Ishikawa (cell line): ENCODE results near the gene PLEKHA6.

Experiments
- CEBPB ChIP-seq: IDR thresholded peaks from 2 replicates; pipeline ENCODE4 v1.6.1; 2012
- CREB1 ChIP-seq: IDR thresholded peaks from 2 replicates; pipeline ENCODE4 v1.6.1; 2012; ENCODE audit warnings: low read depth
- EGR1 ChIP-seq: IDR thresholded peaks from 2 replicates; pipeline ENCODE4 v1.6.1; 2012
- EP300 ChIP-seq: IDR thresholded peaks from 2 replicates; pipeline ENCODE4 v1.6.1; 2012; ENCODE audit warnings: borderline replicate concordance
- FOXM1 ChIP-seq: IDR thresholded peaks from 2 replicates; pipeline ENCODE4 v1.6.1; 2012; ENCODE audit warnings: low read depth, borderline replicate concordance
- NFIC ChIP-seq: IDR thresholded peaks from 2 replicates; pipeline ENCODE4 v1.6.1; 2012
- RAD21 ChIP-seq: IDR thresholded peaks from 2 replicates; pipeline ENCODE4 v1.6.1; 2012; ENCODE audit warnings: low read depth
- TAF1 ChIP-seq: IDR thresholded peaks from 2 replicates; pipeline ENCODE4 v1.6.1; 2012; ENCODE audit warnings: low read depth, mild to moderate bottlenecking
- TCF12 ChIP-seq: IDR thresholded peaks from 2 replicates; pipeline ENCODE4 v1.6.1; 2012; ENCODE audit warnings: low read depth
- TEAD4 ChIP-seq: IDR thresholded peaks from 2 replicates; pipeline ENCODE4 v1.6.1; 2012
- YY1 ChIP-seq: IDR thresholded peaks from 2 replicates; pipeline ENCODE4 v1.6.1; 2012; ENCODE audit warnings: low read depth
- ZBTB7A ChIP-seq: IDR thresholded peaks from 2 replicates; pipeline ENCODE4 v1.6.1; 2012; ENCODE audit warnings: low read depth
- TF ChIP-seq, protein P1 (sequence below): IDR thresholded peaks from 2 replicates; pipeline ENCODE4 v1.6.1; 2012
- TF ChIP-seq, protein P2 (sequence below): IDR thresholded peaks from 2 replicates; pipeline ENCODE4 v1.6.1; 2012; ENCODE audit warnings: low read depth, mild to moderate bottlenecking
- TF ChIP-seq, protein P3 (sequence below): IDR thresholded peaks from 2 replicates; pipeline ENCODE4 v1.6.1; 2012

Gene PLEKHA6

DNA sequence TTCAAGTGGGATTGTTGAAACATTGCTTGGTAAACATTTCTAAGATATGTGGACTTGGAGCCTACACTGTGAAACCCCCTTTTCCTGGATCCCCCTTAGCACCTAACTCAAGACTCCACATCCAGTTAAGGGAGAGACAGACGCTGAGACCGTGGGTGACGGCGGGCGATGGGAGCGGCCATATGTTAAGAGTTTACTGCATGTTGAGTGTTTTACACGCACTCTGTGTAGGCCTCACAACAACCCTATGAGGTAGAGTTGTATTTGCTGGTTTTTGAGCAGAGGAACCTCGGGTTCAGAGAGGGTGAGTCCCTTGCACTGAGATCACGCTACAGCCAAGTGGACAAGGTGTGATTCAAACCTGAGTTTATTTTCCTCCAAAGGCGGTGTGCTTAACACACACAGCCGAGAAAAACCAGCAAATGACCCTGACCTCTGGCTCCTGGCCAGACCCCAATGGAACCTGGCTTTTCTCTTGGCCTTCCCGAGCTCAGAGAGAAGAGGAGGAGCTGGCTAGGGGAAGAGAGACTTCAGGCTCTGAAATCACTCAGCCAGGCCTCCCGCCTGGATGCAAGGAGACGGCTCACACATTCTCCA lies 99.0 kb downstream of the PLEKHA6 start:
- TF ChIP-seq RAD21, result no peak
- TF ChIP-seq CREB1, result no peak
- TF ChIP-seq YY1, result no peak
- no peak for TF ChIP-seq ZBTB7A
- no peak for TF ChIP-seq NFIC
- TF ChIP-seq TAF1, result no peak
- TF ChIP-seq EGR1, result no peak
- TF ChIP-seq TCF12, result no peak
- TF ChIP-seq, protein P1, sequence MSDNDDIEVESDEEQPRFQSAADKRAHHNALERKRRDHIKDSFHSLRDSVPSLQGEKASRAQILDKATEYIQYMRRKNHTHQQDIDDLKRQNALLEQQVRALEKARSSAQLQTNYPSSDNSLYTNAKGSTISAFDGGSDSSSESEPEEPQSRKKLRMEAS, result no peak
- no peak for TF ChIP-seq TEAD4

DNA sequence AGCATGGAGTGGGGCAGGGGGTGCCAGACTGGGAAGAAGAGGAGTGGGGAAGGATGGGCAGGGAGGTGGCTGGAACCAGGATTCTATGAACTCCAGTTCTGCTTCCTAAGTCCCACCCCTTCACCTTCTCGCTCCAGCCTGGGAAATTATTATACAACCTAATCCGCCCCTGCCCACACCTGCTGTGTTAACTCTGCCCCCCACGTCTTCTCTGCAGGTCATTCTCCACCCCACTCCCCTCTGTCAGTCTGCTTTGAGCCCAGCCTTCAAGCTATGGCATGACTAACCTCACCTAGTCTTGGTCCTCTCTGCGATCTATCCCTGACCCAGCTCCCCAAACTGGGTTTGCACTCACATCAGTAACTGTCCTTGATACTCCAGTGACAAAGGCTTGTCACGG lies 99.9 kb downstream of the PLEKHA6 start:
- TF ChIP-seq ZBTB7A (no peak), FOXM1 (no peak), RAD21 (no peak), TAF1 (no peak), CEBPB (no peak), TCF12 (no peak), EGR1 (no peak), CREB1 (no peak), YY1 (no peak), EP300 (no peak), TEAD4 (no peak), NFIC (no peak)
- TF ChIP-seq, protein P2, sequence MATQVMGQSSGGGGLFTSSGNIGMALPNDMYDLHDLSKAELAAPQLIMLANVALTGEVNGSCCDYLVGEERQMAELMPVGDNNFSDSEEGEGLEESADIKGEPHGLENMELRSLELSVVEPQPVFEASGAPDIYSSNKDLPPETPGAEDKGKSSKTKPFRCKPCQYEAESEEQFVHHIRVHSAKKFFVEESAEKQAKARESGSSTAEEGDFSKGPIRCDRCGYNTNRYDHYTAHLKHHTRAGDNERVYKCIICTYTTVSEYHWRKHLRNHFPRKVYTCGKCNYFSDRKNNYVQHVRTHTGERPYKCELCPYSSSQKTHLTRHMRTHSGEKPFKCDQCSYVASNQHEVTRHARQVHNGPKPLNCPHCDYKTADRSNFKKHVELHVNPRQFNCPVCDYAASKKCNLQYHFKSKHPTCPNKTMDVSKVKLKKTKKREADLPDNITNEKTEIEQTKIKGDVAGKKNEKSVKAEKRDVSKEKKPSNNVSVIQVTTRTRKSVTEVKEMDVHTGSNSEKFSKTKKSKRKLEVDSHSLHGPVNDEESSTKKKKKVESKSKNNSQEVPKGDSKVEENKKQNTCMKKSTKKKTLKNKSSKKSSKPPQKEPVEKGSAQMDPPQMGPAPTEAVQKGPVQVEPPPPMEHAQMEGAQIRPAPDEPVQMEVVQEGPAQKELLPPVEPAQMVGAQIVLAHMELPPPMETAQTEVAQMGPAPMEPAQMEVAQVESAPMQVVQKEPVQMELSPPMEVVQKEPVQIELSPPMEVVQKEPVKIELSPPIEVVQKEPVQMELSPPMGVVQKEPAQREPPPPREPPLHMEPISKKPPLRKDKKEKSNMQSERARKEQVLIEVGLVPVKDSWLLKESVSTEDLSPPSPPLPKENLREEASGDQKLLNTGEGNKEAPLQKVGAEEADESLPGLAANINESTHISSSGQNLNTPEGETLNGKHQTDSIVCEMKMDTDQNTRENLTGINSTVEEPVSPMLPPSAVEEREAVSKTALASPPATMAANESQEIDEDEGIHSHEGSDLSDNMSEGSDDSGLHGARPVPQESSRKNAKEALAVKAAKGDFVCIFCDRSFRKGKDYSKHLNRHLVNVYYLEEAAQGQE, result no peak
- TF ChIP-seq, protein P1, result no peak
- TF ChIP-seq, protein P3, sequence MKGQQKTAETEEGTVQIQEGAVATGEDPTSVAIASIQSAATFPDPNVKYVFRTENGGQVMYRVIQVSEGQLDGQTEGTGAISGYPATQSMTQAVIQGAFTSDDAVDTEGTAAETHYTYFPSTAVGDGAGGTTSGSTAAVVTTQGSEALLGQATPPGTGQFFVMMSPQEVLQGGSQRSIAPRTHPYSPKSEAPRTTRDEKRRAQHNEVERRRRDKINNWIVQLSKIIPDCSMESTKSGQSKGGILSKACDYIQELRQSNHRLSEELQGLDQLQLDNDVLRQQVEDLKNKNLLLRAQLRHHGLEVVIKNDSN, result no peak

DNA sequence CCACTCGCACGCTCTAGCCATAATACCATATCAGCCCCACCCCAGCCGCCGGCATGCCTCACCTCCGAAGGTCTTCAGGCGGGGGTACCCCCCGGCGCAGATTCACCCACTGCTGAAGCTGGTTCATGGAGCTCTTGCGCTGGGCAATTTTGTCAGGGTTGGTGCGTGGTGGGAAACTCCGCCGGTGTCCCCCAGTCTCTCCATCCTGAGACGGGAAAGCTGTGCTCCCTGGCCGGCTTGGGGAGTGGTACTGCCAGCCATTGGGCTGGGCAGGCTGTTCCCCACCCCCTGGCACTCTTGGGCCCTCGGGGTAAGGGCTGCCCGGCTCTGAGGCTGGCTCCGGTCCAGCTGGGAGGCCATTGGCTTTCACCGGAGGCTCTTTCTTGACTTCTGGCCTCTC lies 100.5 kb downstream of the PLEKHA6 start:
- TF ChIP-seq TAF1 (no peak), CEBPB (no peak), NFIC (no peak), FOXM1 (no peak)
- TF ChIP-seq, protein P1, result no peak

DNA sequence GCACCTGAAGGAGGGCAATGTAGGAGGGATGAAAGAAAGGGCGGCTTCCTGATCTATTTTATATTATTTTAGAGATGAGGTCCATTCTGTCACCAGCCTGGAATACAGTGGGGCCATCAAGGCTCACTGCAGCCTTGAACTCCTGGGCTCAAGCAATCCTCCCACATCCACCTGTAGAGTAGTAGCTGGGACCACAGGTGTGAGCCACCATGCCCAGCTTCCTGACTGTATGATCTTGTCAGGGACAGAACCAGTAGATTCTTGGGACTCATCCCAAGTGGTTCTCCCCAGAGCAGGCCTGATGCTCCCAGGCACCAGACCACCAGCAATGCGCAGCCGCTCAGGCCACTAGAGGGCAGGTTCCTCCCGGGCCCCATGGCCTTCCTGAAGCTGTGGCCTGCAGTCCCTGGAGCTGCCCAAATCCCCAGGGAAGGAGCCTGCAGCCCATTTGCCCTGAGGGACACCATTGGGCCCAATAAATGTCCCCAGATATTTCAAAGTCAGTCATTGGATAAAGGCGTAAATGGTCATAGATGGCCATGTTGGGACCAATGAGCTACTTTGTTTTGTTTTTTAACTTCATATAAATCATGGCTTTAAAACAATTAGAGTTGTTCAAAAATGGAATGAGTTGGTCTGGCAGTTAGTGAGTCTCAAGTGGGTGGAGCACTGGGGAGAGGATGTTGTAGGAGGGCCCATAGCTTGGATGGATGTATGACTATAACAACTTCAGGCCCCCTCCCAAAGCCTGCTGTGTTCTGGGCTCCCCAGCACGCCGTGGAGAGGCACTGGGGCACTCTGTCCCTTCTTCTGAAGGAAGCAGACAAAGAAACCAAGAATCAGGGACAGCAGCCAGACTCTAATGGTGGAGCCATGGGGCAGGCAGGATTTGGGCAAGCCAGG lies 101.3 kb downstream of the PLEKHA6 start:
- peak; percentile 81 for TF ChIP-seq RAD21
- TF ChIP-seq NFIC, result no peak

DNA sequence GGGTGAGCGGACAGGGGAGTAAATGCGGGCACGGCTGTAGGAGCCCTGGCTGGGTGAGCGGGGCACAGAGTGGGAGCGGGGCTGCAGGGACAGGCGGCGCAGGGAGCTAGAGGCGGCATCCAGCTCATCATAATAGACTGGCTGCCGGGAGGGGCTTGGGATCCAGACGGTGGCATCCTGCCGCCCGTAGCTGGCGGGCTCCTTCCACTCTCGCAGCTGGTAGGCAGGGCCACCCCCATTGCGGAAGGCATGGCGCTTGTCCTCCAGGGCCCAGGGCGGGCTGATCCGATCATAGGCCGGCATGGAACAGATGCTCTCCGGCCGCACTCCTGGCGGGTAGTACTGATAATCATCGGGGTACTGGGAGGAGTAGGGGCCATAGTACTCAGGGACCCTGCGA lies 102.3 kb downstream of the PLEKHA6 start:
- no peak for TF ChIP-seq TCF12
- no peak for TF ChIP-seq ZBTB7A
- no peak for TF ChIP-seq EP300
- TF ChIP-seq RAD21, result no peak
- TF ChIP-seq YY1, result no peak

DNA sequence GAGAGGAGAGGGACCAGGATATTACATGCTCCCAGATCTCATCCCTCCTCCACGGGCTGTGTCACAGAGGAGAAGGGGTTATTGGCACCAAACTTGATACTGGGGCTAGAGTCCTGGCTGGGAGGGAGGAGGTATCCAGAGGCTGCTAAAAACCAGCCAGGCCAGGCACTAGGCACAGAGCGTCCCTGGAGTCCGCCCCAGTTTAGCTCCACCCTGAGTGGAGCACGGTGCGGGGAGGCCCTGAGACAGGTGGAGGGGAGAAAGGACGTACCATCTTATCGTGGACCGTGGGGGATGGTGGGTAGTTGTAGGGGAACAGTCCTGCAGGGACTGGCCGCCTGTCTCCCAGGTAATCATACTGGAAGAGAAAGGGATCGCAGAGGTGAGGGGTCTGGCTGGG lies 103.2 kb downstream of the PLEKHA6 start:
- TF ChIP-seq, protein P2, result no peak
- no peak for TF ChIP-seq TCF12
- no peak for TF ChIP-seq FOXM1
- TF ChIP-seq, protein P3, result no peak
- TF ChIP-seq TEAD4, result no peak
- TF ChIP-seq, protein P1, result no peak
- no peak for TF ChIP-seq EP300
- no peak for TF ChIP-seq EGR1
- no peak for TF ChIP-seq CEBPB
- no peak for TF ChIP-seq NFIC
- no peak for TF ChIP-seq TAF1
- TF ChIP-seq YY1, result no peak
